Activated T-cell treated with anti-CD3 and anti-CD28 coated beads for 4 hours (primary cell): ENCODE measurements around the gene LDHA.

Experiments
- DNase-seq: peaks from one replicate; pipeline ENCODE4 v3.0.0-alpha.2; 2020

LDHA gene

DNA sequence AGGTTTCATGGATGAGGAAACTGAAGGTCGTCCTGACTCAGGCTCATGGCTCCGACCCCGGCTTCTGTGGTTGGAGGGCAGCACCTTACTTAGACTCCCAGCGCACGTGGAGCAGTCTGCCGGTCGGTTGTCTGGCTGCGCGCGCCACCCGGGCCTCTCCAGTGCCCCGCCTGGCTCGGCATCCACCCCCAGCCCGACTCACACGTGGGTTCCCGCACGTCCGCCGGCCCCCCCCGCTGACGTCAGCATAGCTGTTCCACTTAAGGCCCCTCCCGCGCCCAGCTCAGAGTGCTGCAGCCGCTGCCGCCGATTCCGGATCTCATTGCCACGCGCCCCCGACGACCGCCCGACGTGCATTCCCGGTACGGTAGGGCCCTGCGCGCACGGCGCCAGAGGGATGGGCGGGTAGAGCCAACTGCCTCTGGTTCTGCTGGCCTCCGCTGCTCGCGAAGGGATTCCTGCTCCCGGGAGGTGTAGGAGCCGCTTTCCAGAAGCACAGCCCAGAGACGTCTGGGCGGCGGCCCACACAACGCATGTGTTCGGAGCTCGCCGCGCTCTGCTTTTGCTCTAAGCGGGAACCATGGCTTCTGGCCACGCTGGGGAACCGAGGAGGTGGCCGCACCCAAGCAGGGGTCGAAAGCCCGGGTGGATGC is at the start of gene LDHA:
Gene LDHA (plus strand): TSS at position 289 of the 653 bp plus-strand sequence. CDS start 2,280 bp downstream, outside the sequence.
- DNase-seq = peak; percentile 99

DNA sequence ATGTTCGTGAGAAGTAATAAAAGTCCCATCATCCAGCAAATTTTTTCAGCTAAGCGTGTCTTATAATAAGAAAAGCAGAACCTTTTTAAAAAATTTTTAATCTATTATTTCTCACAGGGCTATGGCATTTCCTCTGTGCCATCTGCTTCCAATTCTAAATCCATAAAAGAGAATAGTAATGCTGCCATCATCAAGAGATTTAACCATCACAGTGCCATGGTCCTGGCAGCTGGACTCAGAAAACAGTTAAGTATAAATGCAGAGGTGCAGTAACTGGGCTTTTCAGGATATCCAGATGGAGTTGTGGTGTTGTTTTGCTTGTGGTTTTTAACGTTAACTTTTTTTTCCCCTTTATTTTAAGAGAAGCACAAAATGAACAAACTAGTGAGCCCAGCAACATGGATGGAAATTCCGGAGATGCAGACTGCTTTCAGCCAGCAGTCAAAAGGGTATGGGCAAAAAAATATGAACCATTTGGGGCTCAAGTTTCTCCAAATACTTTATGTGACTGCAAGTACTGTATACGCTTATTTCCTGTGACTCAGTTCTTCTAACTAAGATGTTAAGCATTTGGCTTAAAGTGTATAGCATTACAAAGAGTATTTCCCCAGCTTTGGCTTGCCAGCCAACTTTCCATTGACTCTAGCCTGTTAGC is 46.8 kb upstream of the LDHA start:
- DNase-seq = no peak

DNA sequence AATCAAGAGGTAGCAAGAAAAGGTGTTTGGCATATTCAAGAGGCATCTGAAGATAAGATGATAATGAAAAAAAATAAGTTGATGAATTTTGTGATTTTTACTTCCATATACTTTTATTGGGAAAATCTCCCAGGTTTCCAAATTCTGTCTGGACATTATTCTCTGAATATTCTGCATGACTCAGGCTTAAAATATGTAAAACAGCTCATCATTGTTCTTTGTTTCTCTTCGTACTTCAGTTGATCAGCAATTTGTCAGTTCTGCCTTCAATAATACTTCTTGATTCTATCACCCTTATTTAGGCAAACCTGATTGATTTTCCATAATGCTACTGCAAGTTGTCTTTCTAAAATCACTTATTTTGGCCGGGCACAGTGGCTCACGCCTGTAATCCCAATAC is 41.8 kb upstream of the LDHA start:
- no peak for DNase-seq

DNA sequence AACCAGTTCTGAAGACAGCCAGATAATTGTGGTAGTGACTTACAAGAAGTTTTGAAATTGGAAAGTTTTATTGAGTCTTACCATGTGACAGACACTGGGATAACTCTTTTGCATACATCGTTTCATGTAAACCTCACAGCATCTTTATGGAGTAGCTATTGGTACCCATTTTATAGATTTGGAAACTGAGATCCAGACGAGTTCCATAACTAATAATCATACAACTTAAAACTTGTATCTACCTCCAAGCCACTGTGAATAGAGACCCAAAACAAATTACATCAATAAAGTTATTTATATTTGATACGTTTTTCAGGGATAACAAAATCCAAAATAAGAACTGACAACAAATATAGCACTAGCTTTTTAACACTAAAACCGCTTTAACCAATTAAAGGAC is 35.7 kb upstream of the LDHA start:
- DNase-seq = no peak

DNA sequence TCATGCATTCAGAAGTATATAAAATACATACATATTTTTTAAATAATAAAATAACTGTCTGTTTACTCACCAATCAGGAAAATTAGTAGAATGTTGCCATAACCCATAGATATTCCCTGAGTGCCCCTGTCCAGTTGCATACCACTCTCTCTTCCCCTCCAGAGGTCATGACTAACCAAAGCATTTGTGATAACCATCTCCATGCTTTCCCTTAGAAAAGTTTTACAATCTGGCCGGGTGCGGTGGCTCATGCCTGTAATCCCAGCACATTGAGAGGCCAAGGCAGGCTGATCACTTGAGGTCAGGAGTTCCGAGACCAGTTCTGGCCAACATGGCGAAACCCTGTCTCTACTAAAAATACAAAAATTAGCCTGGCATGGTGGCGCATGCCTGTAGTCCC is 33.2 kb upstream of the LDHA start:
- no peak for DNase-seq

DNA sequence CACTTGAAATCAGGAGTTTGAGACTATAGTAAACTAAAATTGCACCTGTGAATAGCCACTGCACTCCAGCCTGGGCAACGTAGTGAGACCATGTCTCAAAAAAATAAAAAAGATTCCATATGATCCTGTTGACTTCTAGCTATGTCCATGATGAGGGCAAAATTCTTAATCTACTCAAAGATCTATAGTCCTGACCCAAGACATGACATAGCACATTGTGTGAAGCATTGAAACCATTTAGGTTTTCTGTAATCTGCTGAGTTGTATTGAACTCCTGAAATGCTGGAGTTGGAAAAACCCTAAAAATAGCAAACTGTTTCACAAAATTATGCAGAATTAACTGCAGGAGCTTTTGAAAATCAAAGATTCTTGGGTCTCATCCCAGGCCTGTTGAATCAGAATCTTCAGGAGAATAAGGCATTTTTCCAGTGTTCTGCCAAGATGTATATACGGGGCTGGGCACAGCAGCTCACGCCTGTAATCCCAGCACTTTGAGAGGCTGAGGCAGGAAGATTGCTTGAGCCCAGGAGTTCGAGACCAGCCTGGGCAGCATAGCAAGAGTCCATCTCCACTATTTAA is 29.8 kb upstream of the LDHA start:
- no peak for DNase-seq

DNA sequence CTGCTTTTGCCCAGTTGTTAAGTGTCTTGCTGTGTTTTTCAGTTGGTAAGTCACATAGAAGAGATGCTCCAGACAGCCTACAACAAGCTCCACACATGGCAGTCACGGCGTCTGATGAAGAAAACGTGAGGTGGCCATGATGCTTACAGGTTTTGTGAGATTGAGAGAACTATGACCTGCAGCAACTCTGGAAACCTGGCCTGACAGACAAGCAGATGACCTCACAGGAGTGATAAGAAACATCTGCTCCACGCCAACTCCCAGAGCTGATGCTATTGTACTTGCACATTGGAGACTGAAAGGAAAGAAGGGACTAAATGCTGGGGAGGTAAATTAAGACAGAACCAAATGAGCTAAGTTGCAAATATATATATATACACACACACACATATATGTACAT is 28.6 kb upstream of the LDHA start:
- no peak for DNase-seq

DNA sequence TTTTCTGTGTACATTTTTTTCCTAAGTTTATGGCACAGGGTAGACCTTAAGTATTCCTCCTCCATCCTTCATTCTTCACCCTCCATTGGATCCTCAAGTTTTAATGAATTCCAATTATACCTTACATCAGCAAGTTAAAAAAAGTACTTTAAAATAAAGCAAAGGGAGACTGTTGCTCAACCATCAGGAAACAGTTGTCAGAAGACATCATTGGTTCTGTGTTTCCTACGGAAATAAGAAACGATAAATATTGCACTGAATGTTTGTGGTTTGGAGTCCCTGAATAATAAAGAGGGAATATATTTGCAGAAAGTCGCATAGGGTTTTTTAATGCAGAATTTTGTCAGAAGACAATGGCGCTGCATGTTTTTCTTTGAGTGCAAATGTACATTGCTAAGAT is 28.1 kb upstream of the LDHA start:
- no peak for DNase-seq

DNA sequence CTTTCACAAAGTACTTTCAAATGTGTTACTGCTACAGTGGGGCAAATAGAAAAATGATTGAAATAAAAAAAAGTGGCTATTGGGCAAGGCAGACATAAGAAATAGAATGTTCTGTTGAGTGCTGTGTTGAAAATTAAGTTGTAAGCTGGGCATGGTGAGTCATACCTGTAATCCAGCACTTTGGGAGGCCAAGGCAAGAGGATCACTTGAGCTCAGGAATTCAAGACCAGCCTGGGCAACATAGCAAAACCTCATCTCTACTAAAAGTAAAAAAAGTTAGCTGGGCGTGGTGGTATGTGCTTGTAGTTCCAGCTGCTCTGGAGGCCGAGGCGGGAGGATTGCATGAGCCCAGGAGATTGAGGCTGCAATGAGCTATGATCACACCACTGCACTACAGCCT is 26.9 kb upstream of the LDHA start:
- no peak for DNase-seq

DNA sequence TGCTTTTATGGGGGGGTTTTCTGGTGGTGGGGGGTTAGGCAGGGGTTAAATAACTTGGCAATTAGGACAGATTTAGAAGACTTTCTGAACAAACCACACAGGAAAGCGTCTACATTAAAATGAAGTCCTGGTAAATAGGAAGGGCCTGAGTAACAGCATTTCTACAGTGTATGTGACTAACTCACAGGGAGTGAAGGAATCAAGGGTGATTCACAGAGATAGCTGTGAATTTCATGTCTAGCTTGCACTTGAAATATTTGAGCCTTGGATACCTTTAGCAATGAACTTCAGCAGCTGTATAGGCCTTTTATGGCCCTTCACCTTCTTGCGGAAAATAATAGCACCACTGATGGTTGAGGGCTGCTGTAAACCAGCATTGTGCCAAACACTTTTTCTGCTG is 26.1 kb upstream of the LDHA start:
- DNase-seq = no peak

DNA sequence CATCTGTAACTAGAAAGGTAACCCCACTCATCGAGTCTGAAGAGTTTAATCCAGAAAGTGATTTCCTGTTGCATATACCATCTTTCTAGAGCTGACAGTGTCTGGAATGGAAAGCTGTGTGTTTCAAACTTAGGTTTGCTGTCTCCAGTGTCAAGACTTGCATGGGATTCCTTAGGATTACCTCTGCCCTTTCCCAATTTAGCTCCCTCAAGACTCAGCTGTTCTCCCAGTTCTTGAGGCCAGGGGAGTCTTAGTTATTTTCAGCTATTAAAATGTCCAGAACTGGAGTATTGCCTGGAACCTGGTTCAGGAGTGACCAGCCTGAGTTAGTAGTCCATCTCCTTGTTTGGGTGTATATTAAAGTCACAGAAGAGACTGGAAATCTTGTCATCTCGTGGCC is 25.0 kb upstream of the LDHA start:
- no peak for DNase-seq

DNA sequence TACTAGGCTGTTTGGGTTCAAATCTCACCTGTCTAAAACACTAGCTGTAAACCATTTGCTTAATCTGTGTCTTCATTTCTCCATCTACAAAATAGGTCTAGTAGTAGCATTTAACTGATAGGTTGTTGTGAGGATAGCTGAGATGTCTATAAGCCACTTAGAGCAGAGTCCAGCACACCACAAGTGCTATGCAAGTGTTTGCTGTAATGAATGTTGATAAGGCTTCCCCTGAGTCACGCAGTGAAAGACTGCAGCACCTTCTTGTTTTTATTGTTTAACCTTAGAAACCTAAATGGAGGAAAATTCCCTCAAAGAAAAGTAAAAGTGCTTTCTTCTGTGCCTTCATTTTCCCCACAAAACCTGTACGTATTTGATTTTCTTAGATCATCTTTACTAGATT is 23.1 kb upstream of the LDHA start:
- no peak for DNase-seq

DNA sequence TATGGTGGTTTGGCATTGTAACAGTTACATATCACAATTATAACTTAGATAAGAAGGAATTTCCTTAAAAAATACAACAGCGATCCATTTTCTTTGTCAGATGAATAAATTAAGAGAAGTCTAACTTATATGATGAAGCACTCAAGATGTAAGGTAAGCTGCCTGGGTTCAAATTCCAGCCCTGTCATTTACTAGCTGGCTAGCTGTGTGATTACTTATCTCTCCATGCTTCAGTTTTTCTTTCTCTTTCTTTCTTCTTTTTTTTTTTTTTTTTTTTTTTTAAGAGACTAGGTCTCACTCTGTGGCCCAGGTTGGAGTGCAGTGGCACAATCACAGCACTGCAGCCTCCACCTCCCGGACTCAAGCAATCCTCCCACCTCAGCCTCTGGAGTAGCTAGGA is 22.2 kb upstream of the LDHA start:
- no peak for DNase-seq

DNA sequence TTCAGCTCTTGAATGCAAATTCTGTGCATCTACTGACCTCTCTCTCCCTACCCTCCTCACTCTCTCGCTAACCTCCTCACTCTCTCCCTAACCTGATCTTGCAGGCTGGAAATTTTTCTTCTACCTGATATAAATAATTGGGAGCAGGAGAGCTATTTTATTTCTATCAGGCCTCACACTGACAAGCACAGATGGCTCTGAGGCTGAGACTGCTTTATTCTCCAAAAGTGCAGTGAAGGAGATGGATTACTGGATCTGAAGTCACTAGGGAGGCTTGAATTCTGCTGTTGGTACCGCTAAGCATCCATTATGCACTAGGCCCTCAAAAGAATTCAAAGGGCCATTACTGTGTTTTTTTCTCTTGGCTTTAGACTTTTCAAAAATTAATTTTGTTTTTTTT is 19.4 kb upstream of the LDHA start:
- no peak for DNase-seq

DNA sequence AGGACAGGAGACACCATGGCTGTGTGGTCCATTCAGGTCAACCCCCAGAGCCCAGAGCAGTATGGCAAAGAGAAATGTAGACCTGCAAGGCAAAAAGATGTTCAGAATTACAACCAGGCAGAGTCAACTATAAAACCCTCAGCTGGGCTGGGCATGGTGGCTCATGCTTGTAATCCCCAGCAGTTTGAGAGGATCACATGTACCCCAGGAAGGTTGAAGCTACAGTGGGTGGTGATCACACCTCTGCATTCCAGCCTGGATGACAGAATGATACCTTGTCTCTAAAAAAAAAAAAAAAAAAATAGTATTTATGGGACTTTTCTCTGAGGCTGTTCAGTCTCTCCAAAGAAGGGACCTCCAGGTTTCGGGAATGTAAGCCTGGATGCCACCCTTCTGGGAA is 18.4 kb upstream of the LDHA start:
- no peak for DNase-seq

DNA sequence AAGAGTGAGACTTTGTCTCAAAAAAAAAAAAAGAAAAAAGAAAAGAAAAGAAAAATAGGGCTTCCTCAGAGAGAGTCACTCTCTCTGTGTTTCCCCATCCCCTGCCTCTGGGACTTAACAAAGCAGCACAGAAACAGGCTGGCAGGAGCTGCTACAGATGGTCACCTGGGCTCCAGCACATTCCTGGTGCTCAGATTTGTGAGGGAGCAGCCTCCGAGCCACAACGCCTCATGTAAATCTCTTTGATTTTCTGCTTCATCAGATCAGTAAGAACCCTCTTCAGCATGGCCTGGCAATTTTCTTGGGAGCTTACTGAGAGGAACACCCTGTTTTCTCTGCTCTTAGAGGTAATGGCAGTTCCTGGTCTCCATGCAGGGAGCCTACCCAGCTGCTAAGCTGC is 15.2 kb upstream of the LDHA start:
- no peak for DNase-seq

DNA sequence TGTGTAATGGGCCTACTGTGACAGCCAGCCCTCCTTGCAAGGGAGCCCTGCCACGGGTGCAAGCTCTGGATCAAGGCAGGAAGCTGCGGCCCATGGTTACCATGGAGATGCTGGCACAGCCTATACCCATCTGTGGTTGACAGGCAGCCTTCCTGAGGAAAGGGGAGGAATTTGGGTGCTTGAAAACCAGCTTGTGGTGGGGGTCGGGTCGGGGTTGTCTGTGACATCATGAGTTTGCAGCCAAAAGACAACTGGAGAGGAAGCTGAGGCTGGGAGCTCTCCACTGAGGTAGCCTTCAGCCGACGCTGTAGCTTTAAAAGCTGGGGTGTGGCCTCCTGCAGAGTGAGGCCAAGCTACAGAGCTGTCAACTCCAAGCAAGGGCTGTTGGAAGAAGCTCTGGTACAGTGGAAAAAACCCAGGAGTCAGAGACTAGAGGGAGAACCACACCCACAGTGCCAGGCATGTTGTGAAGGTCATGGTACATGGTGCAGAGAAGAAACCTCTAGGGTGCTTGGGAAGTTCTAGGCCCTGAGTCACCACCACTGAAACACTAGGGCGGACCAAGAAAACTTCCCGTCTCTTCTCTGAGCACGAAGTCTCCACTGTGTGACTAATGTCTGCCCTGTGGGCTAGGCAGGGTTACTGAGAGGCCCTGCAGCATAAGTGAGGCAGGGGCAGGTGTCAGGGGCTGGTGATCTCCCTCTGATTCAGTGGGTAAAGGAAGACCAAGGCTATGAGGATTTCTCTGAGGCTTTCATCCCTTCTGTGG is 10.8 kb upstream of the LDHA start:
- DNase-seq = peak; percentile 50

DNA sequence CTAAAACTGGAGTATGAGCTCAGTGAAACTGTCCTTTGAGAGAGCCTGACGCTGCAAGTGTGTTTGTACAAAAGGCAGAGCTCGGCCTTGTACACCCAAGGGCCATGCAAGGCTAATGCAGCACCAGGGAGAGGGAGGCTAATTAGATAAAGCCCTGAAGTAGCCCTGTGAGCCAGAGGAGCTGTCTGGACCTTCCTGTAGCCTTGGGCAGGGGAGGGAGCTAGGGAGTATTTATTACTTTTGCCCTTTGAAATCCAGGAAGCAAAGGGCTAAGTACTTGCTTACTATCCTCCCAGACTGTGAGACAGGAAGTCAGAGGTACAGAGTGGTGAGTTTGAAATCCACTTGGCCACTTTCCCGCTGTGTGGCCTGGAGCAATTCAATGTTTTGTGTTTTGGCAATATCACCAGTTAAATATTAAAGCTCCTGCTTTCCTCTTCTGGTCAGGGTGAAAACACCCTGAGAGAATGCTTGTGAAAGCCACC is 10.2 kb upstream of the LDHA start:
- DNase-seq = no peak

DNA sequence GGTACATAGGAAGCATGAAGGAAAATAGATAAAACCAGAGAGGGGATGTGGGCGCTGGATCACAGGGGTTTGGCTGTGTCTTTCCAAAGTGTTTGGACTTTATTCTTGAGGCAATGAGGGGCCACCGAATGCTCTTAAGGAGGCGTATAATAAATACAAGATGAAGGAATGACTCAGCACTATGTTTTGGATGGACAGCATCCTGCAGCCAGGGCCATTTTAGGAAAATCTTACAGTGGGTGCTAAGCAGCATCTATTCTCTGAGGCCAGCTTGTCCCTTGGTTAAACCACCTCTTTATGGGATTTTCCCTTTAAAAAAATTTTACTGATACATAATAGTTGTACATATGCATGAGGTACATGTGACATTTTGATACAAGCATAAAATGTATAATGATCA is 4.3 kb upstream of the LDHA start:
- no peak for DNase-seq

DNA sequence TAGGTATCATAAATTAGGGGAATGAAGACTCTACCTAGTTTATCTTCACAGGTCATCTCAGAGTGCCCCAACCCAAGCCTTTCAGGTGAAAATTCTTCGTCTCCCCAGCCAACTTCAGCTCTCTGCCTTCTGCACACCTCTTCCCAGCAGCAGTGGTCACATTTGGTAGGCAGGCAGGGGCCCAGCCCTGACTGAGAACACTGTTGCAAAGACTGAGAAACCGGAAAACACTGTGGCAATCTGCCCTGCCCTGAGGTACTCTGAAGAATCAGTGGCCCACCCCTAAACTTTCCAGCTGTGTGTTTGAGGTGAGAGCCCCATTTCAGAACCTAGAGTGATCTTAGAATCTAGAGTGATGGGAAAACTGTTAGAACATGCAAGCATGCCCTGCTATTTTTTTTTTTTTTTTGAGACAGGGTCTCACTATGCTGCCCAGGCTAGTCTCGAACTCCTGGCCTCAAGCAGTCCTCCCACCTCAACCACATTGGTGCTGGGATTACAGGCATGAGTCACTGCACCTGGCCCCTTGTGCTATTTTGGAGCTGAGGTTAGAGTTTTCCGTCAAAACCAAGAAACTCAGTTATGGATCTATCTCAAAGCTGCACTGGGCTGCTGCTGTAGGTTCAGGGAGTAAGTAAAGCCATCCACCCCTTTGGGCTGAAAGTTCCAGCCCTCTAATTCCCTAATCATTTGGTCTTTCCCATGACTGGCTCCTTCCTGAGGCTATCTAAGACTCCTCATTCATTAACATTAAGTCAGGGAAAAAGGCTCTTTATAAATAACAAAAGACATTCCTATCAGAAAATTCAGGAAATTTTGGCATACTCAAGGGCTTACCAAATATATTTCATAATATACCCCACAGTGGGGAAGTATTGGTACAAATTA is 1.7 kb upstream of the LDHA start:
- no peak for DNase-seq

DNA sequence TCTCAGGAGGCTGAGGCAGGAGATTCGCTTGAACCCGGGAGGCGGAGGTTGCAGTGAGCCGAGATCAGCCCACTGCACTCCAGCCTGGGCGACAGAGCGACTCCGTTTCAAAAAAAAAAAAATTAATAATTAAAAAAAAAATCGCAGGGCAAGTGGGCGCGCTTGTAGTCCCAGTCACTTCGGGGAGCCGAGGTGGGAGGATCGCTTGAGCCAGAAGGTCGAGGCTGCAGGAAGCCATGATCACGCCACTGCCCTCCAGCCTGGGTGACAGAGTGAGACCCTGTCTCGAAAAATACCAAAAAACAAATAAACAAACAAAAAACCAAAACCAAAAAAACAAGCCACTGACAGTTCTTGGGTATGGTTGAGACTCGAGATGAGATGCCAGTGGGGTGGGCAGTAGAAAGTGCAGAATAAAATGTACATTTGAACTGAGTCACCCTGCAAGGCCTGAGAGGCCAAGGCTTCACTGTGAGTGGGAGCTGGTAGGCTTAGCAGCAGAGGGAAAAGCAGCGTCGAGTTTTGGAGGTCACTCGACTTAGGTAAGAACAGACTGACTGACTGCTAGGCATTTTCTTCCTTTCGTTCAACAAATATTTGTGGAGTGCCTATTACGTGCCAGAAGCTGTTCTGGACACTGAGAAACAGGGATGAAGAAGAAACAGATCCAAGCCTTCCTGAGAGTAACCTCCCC is 635 bp upstream of the LDHA start:
- no peak for DNase-seq
